ENCODE measurements around the gene OAS3. TPM values are rescaled to one million over a fixed set of nuclear protein-coding genes. Genes with fewer than 3 reads are reported as not detected.
A peak's percentile ranks its signal among the peaks of the same experiment; 100 is the strongest.

The OAS3 gene
- 47.4 TPM for total RNA-seq
- long read RNA-seq, full-length matches to known transcripts, result 11 of 89 reads
- long read RNA-seq, partial matches to known transcripts, result 32 of 89 reads
- long read RNA-seq, other reads (novel, unspliced or antisense), result 46 of 89 reads

GRCh38 chr12:112937741-112938719 is at the start of gene OAS3:
Gene OAS3, plus strand, starts transcription at chr12:112938474. Its CDS starts 57 bp downstream, at chr12:112938531.
- Histone ChIP-seq H3K9me3 (no peaks in the 10 kb centered on the region), H3K4me3 (peak within 1 kb of the TSS; percentile 88), H3K27me3 (no peaks in the 10 kb centered on the region), H3K4me1 (peaks cover 13% of the 10 kb centered on the region), H3K27ac (peak within 1 kb of the TSS; percentile 82), H3K36me3 (peaks cover 12% of the 10 kb centered on the region)
- DNase-seq (peak; percentile 96), ATAC-seq (peak; percentile 95)
- no peak for TF ChIP-seq CTCF (IDR thresholded peaks at IDR 0.05)
- intact Hi-C loops (cut with DNase I), result no loop called here

GRCh38 chr12:112891093-112892024 is 46.9 kb upstream of the OAS3 start:
- intact Hi-C loops (cut with DNase I), result no loop called here
- H3K4me3 ChIP-seq, result no peak overlapping the region
- no peaks in the 10 kb centered on the region for H3K4me1 ChIP-seq
- no peak for TF ChIP-seq CTCF (IDR thresholded peaks at IDR 0.05)
- ATAC-seq (no peak), DNase-seq (no peak)
- H3K9me3 ChIP-seq, result no peaks in the 10 kb centered on the region
- no peaks in the 10 kb centered on the region for H3K27me3 ChIP-seq
- H3K27ac ChIP-seq, result no peak overlapping the region
- H3K36me3 ChIP-seq, result no peaks in the 10 kb centered on the region

GRCh38 chr12:112892856-112893255 is 45.4 kb upstream of the OAS3 start:
- Histone ChIP-seq H3K9me3 (no peaks in the 10 kb centered on the region), H3K36me3 (no peaks in the 10 kb centered on the region), H3K4me1 (no peaks in the 10 kb centered on the region), H3K27ac (no peak overlapping the region), H3K4me3 (no peak overlapping the region), H3K27me3 (no peaks in the 10 kb centered on the region)
- DNase-seq (no peak), ATAC-seq (peak; percentile 35)
- intact Hi-C loops (cut with DNase I), result no loop called here
- no peak for TF ChIP-seq CTCF (IDR thresholded peaks at IDR 0.05)

- Histone ChIP-seq H3K4me1 (no peaks in the 10 kb centered on the region), H3K4me3 (no peak overlapping the region), H3K9me3 (no peaks in the 10 kb centered on the region), H3K27ac (no peak overlapping the region), H3K27me3 (no peaks in the 10 kb centered on the region), H3K36me3 (no peaks in the 10 kb centered on the region)
- intact Hi-C loops (cut with DNase I), result no loop called here
- ATAC-seq (no peak), DNase-seq (no peak)
- no peak for TF ChIP-seq CTCF (IDR thresholded peaks at IDR 0.05)
Observed at GRCh38 chr12:112894128-112894527, 44.1 kb upstream of the OAS3 start.

GRCh38 chr12:112898380-112898779 is 39.9 kb upstream of the OAS3 start:
- no peaks in the 10 kb centered on the region for H3K9me3 ChIP-seq
- DNase-seq, result no peak
- intact Hi-C loops (cut with DNase I), result no loop called here
- H3K36me3 ChIP-seq, result no peaks in the 10 kb centered on the region
- no peaks in the 10 kb centered on the region for H3K27me3 ChIP-seq
- no peak overlapping the region for H3K4me3 ChIP-seq
- TF ChIP-seq CTCF (IDR thresholded peaks at IDR 0.05), result no peak
- no peak overlapping the region for H3K27ac ChIP-seq
- H3K4me1 ChIP-seq, result no peaks in the 10 kb centered on the region
- ATAC-seq, result no peak

Measured in upper lobe of right lung (tissue), 1 donor.